GM18526 (cell line): ENCODE results near the gene SPHK2.

Experiments used
- POLR2A ChIP-seq: IDR thresholded peaks from 3 replicates; pipeline ENCODE4 v1.6.1; 2011; ENCODE audit not compliant: insufficient read length; ENCODE audit errors: extremely low read depth

Gene SPHK2

DNA sequence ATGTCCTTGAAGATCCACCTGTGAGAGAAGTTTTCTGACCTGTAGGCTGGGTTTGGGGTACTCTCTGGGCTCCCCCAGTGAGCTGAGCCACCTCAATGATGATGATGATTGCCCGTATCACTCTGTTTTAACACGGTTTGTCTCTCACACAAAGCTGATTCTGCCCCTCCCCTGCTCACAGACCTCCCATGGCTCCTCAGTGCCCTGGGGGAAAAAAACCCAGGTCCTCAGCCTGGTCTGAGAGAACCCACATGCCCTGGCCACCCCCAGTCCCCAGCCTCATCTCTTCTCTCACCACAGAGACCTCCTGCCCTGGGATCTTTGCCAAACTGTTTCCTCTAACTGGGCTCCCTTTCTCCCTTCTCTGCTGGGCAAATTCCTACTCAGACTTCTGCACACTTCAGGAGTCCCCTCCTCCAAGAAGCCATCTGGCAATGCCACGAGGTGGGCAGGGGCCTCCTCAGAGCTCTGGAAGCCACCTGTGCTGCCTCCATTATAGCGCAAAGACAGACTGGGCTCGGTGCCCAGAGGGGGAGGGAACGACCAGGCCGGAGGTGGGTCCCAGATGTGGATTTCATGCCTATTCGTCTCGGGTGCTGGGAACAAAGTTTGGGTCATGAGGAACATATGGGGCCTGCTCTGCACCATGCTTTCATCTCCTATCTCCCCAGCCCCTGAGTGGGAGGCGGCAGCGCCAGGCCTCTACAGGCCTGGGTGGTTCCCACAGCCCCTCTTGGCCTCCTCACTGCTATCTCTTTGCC lies 35.2 kb downstream of the SPHK2 start:
- TF ChIP-seq POLR2A, result no peak

GRCh38 chr19:48656840-48657474 lies 37.7 kb downstream of the SPHK2 start:
- no peak for TF ChIP-seq POLR2A

DNA sequence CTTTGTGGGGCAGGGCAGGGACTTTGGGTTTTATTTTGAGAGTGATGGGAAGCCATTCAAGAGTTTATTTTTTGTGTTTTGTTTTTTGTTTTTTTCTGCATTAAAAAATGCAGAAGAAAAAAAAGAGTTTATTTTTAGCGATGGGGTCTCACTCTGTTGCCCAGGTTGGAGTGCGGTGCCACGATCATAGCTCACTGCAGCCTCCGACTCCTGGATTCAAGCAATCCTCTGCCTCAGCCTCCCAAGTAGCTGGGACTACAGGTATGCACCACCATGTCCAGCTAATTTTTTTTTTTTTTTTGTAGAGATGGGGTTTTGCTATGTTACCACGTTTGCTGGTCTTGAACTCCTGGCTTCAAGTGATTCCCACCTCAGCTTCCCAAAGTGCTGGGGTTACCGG lies 39.2 kb downstream of the SPHK2 start:
- TF ChIP-seq POLR2A, result no peak

DNA sequence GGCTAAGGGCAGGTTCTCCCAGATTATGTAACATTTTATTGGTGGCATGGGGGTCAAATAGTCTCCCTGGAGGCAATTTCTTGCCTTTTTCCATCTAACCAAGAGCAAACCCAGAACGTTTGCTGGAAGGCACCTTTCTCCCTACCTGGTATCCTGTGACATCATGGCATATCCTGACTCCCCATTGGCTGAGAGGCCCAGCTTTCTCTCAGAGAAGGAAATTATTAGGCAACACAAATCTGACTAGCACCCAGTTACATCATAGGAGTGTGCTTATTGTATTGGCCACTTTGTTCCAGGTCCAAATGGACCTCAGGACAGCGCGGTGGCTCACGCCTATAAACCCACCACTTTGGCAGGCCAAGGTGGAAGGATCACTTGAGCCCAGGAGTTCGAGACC lies 40.5 kb downstream of the SPHK2 start:
- no peak for TF ChIP-seq POLR2A

- TF ChIP-seq POLR2A, result no peak
Measured at GRCh38 chr19:48660852-48661710, 41.8 kb downstream of the SPHK2 start.

DNA sequence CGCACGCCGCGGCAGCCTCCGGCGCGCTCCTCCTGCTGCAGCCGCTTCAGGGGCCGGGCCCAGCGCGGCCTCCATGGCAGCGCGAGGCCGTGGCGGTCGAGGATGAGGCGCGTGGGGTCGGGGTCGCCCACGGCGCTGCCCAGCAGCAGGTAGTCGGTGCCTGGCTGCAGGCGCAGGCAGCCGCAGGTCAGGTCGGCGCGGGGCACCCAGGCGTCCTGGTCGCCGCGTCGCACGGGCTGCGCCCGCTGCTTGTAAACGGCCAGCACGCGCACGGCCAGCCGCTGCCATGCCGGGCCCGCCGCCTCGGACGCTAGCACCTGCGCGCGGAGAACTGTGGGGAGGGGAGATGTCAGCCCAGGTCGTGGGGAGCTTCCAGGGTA lies 42.4 kb downstream of the SPHK2 start:
- TF ChIP-seq POLR2A, result no peak

- TF ChIP-seq POLR2A, result no peak
Measured at GRCh38 chr19:48663667-48664066, 44.4 kb downstream of the SPHK2 start.

GRCh38 chr19:48664476-48664875 lies 45.2 kb downstream of the SPHK2 start:
- no peak for TF ChIP-seq POLR2A

GRCh38 chr19:48665786-48666185 lies 46.5 kb downstream of the SPHK2 start:
- no peak for TF ChIP-seq POLR2A

- no peak for TF ChIP-seq POLR2A
Measured at GRCh38 chr19:48668332-48668731, 49.0 kb downstream of the SPHK2 start.

GRCh38 chr19:48668761-48669160 lies 49.5 kb downstream of the SPHK2 start:
- no peak for TF ChIP-seq POLR2A

DNA sequence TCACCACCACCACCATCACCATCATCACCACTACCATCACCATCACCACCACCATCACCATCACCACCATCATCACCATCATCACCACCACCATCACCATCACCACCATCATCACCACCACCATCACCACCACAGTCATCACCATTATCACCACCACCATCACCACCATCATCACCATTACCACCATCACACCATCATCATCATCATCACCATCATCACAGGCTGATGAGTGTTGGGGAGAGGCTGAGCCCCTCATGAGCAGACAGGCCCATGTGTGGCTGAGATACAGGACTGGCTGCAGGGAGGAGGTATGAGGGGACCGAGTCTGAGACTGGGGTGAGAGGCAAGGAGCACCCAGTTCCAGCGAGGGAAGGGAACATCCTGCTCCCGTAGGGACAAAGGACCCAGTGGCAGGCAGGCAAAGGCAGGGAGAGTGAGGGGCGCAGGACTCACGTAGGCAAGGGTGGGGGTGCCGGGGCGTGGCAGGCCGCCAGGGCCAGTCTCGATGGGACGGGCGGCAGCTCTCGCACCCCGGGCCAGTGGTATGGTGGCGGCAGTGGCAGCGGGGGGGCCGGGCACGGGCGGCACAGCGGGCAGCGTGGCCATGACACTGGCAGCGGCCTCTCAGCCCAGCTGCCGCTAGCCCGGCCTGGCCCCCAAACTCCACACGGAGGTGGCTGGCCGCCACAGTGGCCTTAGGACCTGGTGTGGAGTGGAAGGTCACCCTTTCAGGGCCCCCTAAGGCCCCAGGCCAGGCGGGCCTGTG lies 50.8 kb downstream of the SPHK2 start:
- no peak for TF ChIP-seq POLR2A

DNA sequence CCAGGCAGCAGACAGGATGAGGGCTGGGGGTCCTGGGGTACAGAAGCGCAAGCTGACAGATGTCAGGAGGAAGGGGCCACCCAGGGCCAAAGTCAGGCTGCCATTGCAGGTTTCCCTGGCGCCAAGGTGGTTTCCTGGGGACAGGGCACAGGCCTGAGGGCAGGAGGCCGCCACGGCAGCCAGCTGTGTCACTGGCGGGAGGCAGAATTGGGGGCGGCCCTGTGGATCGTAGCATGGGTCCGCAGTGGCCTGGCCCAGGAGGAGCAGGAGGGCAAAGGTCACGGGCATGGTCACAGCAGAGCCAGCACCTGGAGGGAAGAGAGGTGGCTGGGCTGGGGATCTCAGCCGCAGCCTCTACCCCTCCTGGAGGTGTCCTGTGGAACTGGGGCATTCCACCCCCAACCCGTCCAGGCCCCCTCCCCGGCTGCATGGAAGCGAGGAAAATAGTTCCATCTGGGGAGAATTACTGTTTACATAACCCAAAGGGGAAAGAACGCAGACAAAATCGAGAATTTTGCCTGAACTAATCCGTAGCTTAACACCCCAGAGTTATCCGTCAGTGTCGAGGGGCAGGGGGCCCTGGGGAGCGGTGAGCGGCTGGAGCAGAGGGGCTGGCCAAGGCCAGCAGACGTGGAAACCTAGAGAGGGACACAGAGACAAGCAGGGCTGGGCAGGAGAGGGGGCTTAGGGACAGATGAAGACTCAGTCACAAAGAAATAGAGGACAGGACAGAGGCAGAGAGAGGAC lies 51.6 kb downstream of the SPHK2 start:
- TF ChIP-seq POLR2A, result no peak

DNA sequence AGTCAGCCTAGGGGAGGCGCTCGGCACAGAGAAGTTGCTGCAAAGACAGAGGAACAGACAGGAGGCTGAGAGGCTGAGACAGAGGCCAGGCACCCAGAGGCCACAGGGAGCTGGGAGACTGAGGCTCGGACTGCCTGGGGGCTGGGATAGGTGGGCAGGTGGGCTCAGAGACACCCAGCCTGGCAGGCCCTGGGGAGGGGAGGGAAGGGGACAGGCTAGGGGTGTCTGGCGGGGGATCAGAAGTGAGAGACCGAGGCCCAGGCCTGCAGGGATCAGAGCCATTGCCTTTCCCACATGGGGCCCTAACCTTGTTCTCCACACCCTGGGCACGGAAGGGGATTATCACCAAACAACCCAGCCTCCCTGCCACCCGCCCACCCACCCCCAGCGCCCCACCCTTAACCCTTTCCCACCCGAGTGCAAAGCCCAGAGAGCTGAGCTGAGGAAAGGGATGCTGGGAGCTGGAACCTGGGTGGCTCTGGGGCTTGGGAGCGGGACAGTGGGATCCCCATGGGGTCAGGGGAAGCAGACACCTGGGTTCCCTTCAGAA lies 52.2 kb downstream of the SPHK2 start:
- TF ChIP-seq POLR2A, result no peak
